H9 (cell line): ENCODE results near the gene CACNA1D. TPM values are rescaled to one million over a fixed set of nuclear protein-coding genes. Genes with fewer than 3 reads are reported as not detected.

Experiments used
- DNase-seq: peaks from one replicate; pipeline ENCODE4 v3.0.0-alpha.2; 2017
- H2AFZ ChIP-seq: one replicate; pipeline ENCODE4 v1.6.1; 2013; ENCODE audit warnings: mild to moderate bottlenecking, low read length, control low read depth, moderate library complexity
- H2AK5ac ChIP-seq: 2 replicates; pipeline ENCODE4 v1.6.1; 2013; ENCODE audit warnings: low read length, control low read depth, mixed read lengths; ENCODE audit not compliant: insufficient read length
- H2BK120ac ChIP-seq: one replicate; pipeline ENCODE4 v1.6.1; 2013; ENCODE audit warnings: low read depth, mild to moderate bottlenecking, low read length, control low read depth, inconsistent platforms; ENCODE audit not compliant: poor library complexity, severe bottlenecking
- H2BK12ac ChIP-seq: 2 replicates; pipeline ENCODE4 v1.6.1; 2013; ENCODE audit warnings: low read length, control low read depth, mixed read lengths, low read depth; ENCODE audit not compliant: insufficient read length
- H2BK15ac ChIP-seq: 2 replicates; pipeline ENCODE4 v1.6.1; 2013; ENCODE audit warnings: low read depth, low read length, control low read depth
- H2BK20ac ChIP-seq: one replicate; pipeline ENCODE4 v1.6.1; 2013; ENCODE audit warnings: low read depth, mild to moderate bottlenecking, low read length, control low read depth, inconsistent platforms; ENCODE audit not compliant: poor library complexity, severe bottlenecking
- H2BK5ac ChIP-seq: 2 replicates; pipeline ENCODE4 v1.6.1; 2013; ENCODE audit warnings: low read length, control low read depth, mixed read lengths; ENCODE audit not compliant: insufficient read length
- H3K14ac ChIP-seq: 2 replicates; pipeline ENCODE4 v1.6.1; 2013; ENCODE audit warnings: low read length, control low read depth; ENCODE audit not compliant: insufficient read depth
- H3K18ac ChIP-seq: 2 replicates; pipeline ENCODE4 v1.6.1; 2013; ENCODE audit warnings: low read depth, mild to moderate bottlenecking, mixed read lengths, low read length, control low read depth; ENCODE audit not compliant: insufficient read length
- H3K23ac ChIP-seq: 2 replicates; pipeline ENCODE4 v1.6.1; 2013; ENCODE audit warnings: low read length, control low read depth, mixed read lengths, low read depth; ENCODE audit not compliant: insufficient read length
- H3K23me2 ChIP-seq: 2 replicates; pipeline ENCODE4 v1.6.1; 2013; ENCODE audit warnings: low read depth, mild to moderate bottlenecking, mixed read lengths, low read length, control low read depth; ENCODE audit not compliant: insufficient read length, poor library complexity, severe bottlenecking
- H3K27ac ChIP-seq: 2 replicates; pipeline ENCODE4 v1.5.1; 2013; ENCODE audit warnings: low read length, control low read depth, mixed read lengths, low read depth; ENCODE audit not compliant: insufficient read length
- H3K27me3 ChIP-seq: 2 replicates; pipeline ENCODE4 v1.6.1; 2013; ENCODE audit warnings: low read length, control low read depth, inconsistent platforms; ENCODE audit not compliant: insufficient read depth
- H3K4ac ChIP-seq: 2 replicates; pipeline ENCODE4 v1.6.1; 2013; ENCODE audit warnings: low read depth, mild to moderate bottlenecking, control low read depth, inconsistent platforms, low read length, moderate library complexity
- H3K4me1 ChIP-seq: 2 replicates; pipeline ENCODE4 v1.6.1; 2013; ENCODE audit warnings: low read length, control low read depth, inconsistent platforms; ENCODE audit not compliant: insufficient read depth
- H3K4me2 ChIP-seq: 2 replicates; pipeline ENCODE4 v1.6.1; 2013; ENCODE audit warnings: low read length, control low read depth, mixed read lengths; ENCODE audit not compliant: insufficient read length, insufficient read depth
- H3K56ac ChIP-seq: 2 replicates; pipeline ENCODE4 v1.6.1; 2013; ENCODE audit warnings: low read depth, mild to moderate bottlenecking, mixed read lengths, low read length, control low read depth; ENCODE audit not compliant: insufficient read length
- H3K79me1 ChIP-seq: 2 replicates; pipeline ENCODE4 v1.6.1; 2013; ENCODE audit warnings: low read depth, mild to moderate bottlenecking, moderate library complexity, low read length, control low read depth, inconsistent platforms; ENCODE audit not compliant: insufficient read depth, poor library complexity, severe bottlenecking
- H3K79me2 ChIP-seq: 2 replicates; pipeline ENCODE4 v1.6.1; 2013; ENCODE audit warnings: low read length, control low read depth, inconsistent platforms; ENCODE audit not compliant: insufficient read depth
- H3K9ac ChIP-seq: 2 replicates; pipeline ENCODE4 v1.6.1; 2013; ENCODE audit warnings: low read length, control low read depth, mixed read lengths; ENCODE audit not compliant: insufficient read length; ENCODE audit errors: extremely low read depth
- H3K9me3 ChIP-seq: one replicate; pipeline ENCODE4 v1.6.1; 2013; ENCODE audit warnings: low read depth, low read length, inconsistent platforms; ENCODE audit not compliant: control insufficient read depth
- H3T11ph ChIP-seq: one replicate; pipeline ENCODE4 v1.6.1; 2013; ENCODE audit warnings: mild to moderate bottlenecking, low read length, control low read depth, inconsistent platforms
- H4K20me1 ChIP-seq: one replicate; pipeline ENCODE4 v1.6.1; 2013; ENCODE audit not compliant: control insufficient read depth, insufficient read length, insufficient read depth
- H4K5ac ChIP-seq: 2 replicates; pipeline ENCODE4 v1.6.1; 2013; ENCODE audit warnings: low read depth, mild to moderate bottlenecking, mixed read lengths, low read length, control low read depth; ENCODE audit not compliant: insufficient read length
- H4K8ac ChIP-seq: replicated peaks from 2 replicates; pipeline ENCODE4 v1.6.1; 2013; ENCODE audit warnings: low read length, control low read depth, mixed read lengths, low read depth; ENCODE audit not compliant: insufficient read length
- H4K91ac ChIP-seq: 2 replicates; pipeline ENCODE4 v1.6.1; 2013; ENCODE audit warnings: low read depth, mild to moderate bottlenecking, moderate library complexity, mixed read lengths, low read length, control low read depth; ENCODE audit not compliant: insufficient read length
- H3K27ac Mint-ChIP-seq, 3 experiments: 2 replicates in 2 of 3; 3 replicates in 1 of 3; pipeline ENCODE4 v1.8.0; 2020 to 2021; ENCODE audit warnings: mixed read lengths in 3 of 3, mild to moderate bottlenecking in 1 of 3, moderate library complexity in 1 of 3
- H3K27me3 Mint-ChIP-seq: 2 replicates; pipeline ENCODE4 v1.8.0; 2021; ENCODE audit warnings: low read depth, mild to moderate bottlenecking, moderate library complexity, mixed read lengths
- H3K36me3 Mint-ChIP-seq, 3 experiments: 2 replicates in 2 of 3; 3 replicates in 1 of 3; pipeline ENCODE4 v1.8.0; 2020 to 2021; ENCODE audit warnings: low read depth in 3 of 3, mixed read lengths in 3 of 3; ENCODE audit not compliant: insufficient read depth in 1 of 3
- H3K4me1 Mint-ChIP-seq, 2 experiments: 2 replicates each; pipeline ENCODE4 v1.8.0; 2020; ENCODE audit warnings: mixed read lengths in 2 of 2
- H3K4me3 Mint-ChIP-seq, 2 experiments: 2 replicates in 1 of 2; 3 replicates in 1 of 2; pipeline ENCODE4 v1.8.0; 2020 to 2021; ENCODE audit warnings: mild to moderate bottlenecking in 2 of 2, mixed read lengths in 2 of 2, moderate library complexity in 1 of 2
- H3K9me3 Mint-ChIP-seq, 2 experiments: 2 replicates in 1 of 2; 3 replicates in 1 of 2; pipeline ENCODE4 v1.8.0; 2020; ENCODE audit warnings: mild to moderate bottlenecking in 2 of 2, mixed read lengths in 2 of 2, moderate library complexity in 1 of 2
- WGBS: extraction: QIAGEN DNeasy Blood & Tissue Kit; methylation state at CpG from one replicate; pipeline ENCODE4 v1.1.7; 2013; ENCODE audit warnings: missing lambda C conversion rate, low lambda C conversion rate, mixed read lengths; ENCODE audit not compliant: insufficient read length; ENCODE audit errors: extremely low coverage; 5-methylcytosine and 5-hydroxymethylcytosine counted together
- total RNA-seq: library from RNA; stranded (reverse); gene quantifications from 2 replicates; pipeline ENCODE4 v1.2.1, GENCODE V29; 2021
- TF ChIP-seq, protein P1 (sequence below): fragments of 200-600 bp; sonication (generic); conservative IDR thresholded peaks from 3 replicates; pipeline ENCODE4 v1.8.0; 2021; ENCODE audit warnings: antibody characterized with exemption, mild to moderate bottlenecking

The CACNA1D gene
- total RNA-seq, 1 experiment from 2014 or later: 3.5 TPM

DNA sequence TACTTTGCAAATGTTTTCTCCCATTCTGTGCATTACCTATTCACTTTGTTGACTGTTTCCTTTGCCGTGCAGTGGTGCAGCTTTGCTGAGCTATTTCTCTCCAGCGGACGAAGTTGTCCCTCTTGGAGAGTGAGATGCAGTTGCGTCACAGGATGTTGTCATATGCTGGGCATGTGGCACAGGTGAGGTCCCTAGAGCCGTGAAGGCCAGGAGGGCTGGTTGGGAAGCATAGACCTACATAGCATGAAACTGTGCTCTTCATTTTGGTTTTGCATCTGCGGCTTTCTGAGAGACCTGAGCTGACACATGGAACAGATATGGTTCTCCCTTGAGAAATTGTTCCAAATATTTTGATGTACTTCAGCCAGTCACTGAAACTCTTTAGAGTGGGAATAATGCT lies 108.5 kb downstream of the CACNA1D start:
- peaks cover 9 to 11% of the 10 kb centered on the region in 2 experiments for H3K9me3 Mint-ChIP-seq
- H2AFZ ChIP-seq: no peak overlapping the region
- H3K27me3 Mint-ChIP-seq: peaks cover 2% of the 10 kb centered on the region; the same call in 1 of the 2 replicates
- no peaks in the 10 kb centered on the region for H3K27me3 ChIP-seq
- H4K8ac ChIP-seq: no peak overlapping the region
- no peak overlapping the region for H3K4me2 ChIP-seq
- no peaks in the 10 kb centered on the region for H3K4me1 ChIP-seq
- H3K23ac ChIP-seq: no peak overlapping the region
- H3K4me1 Mint-ChIP-seq: no peaks in the 10 kb centered on the region
- H3K79me1 ChIP-seq: no peaks in the 10 kb centered on the region
- H2BK15ac ChIP-seq: no peak overlapping the region
- TF ChIP-seq, protein P1, sequence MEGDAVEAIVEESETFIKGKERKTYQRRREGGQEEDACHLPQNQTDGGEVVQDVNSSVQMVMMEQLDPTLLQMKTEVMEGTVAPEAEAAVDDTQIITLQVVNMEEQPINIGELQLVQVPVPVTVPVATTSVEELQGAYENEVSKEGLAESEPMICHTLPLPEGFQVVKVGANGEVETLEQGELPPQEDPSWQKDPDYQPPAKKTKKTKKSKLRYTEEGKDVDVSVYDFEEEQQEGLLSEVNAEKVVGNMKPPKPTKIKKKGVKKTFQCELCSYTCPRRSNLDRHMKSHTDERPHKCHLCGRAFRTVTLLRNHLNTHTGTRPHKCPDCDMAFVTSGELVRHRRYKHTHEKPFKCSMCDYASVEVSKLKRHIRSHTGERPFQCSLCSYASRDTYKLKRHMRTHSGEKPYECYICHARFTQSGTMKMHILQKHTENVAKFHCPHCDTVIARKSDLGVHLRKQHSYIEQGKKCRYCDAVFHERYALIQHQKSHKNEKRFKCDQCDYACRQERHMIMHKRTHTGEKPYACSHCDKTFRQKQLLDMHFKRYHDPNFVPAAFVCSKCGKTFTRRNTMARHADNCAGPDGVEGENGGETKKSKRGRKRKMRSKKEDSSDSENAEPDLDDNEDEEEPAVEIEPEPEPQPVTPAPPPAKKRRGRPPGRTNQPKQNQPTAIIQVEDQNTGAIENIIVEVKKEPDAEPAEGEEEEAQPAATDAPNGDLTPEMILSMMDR: no peak
- H3K27ac ChIP-seq: no peak overlapping the region
- no peak overlapping the region for H3K4me3 Mint-ChIP-seq
- no peak overlapping the region for H3T11ph ChIP-seq
- H2BK20ac ChIP-seq: no peak overlapping the region
- no peak overlapping the region for H3K27ac Mint-ChIP-seq
- no peak overlapping the region for H3K18ac ChIP-seq
- H3K36me3 Mint-ChIP-seq: peaks cover 0 to 5% (median 3%) of the 10 kb centered on the region in 3 experiments; a peak in 2 of 7 replicates
- H3K9ac ChIP-seq: no peak overlapping the region
- no peak overlapping the region for H2BK120ac ChIP-seq
- H4K20me1 ChIP-seq: no peaks in the 10 kb centered on the region
- no peak overlapping the region for H3K4ac ChIP-seq
- no peak overlapping the region for H3K56ac ChIP-seq
- no peaks in the 10 kb centered on the region for H3K9me3 ChIP-seq
- WGBS: no CpG with 5 or more reads among the region's 6 CpGs
- no peak overlapping the region for H2AK5ac ChIP-seq
- H3K14ac ChIP-seq: no peak overlapping the region
- no peaks in the 10 kb centered on the region for H3K79me2 ChIP-seq
- no peaks in the 10 kb centered on the region for H3K23me2 ChIP-seq
- H2BK5ac ChIP-seq: no peak overlapping the region
- DNase-seq: no peak
- H4K91ac ChIP-seq: no peak overlapping the region
- no peak overlapping the region for H2BK12ac ChIP-seq
- no peak overlapping the region for H4K5ac ChIP-seq
